Caki2 (cell line): ENCODE data around the gene FZD1. TPM values are rescaled to one million over a fixed set of nuclear protein-coding genes. Genes with fewer than 3 reads are reported as not detected.

Source experiments
- DNase-seq: peaks from one replicate; pipeline ENCODE4 v3.0.0-alpha.2; 2015; ENCODE audit warnings: low read depth
- in situ Hi-C: cut with HindIII; loops from 2 replicates; pipeline ENCODE4 v1.10.0; 2016; ENCODE audit warnings: low sequenced_read_pairs, low pct_unique_long_range_greater_than_20kb, mixed read lengths
- total RNA-seq: library from RNA; depleted of rRNA; stranded (reverse); fragments of >200 nt; shearing (Covaris generic); gene quantifications from 2 replicates; pipeline ENCODE4 v1.2.3, GENCODE V29; 2014; ENCODE audit warnings: low replicate concordance; rRNA removed

FZD1 gene
- total RNA-seq, result 5.2 and 5.6 TPM in 2 replicates

DNA sequence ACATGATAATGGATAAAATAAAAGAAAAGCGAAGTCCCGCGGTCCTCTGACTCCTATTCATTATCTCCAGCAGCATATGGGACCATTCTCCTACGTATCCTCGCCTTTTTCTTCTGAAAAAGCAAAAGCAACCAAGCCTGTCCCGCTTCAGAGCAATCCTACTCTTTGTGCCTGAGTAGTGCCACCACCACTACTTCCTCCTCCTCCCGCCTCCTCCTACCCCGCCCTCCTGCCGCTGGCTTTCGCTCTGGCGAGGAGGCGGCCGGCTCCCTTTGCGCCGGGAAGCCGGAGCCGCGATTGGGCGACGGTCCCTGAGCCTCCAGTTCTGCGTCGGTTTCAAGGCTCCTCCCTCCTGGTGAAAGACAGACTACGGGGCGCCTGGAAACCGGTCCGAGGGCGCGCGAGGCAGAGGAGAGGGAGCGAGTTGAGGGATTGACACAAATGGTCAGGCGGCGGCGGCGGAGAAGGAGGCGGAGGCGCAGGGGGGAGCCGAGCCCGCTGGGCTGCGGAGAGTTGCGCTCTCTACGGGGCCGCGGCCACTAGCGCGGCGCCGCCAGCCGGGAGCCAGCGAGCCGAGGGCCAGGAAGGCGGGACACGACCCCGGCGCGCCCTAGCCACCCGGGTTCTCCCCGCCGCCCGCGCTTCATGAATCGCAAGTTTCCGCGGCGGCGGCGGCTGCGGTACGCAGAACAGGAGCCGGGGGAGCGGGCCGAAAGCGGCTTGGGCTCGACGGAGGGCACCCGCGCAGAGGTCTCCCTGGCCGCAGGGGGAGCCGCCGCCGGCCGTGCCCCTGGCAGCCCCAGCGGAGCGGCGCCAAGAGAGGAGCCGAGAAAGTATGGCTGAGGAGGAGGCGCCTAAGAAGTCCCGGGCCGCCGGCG lies at the start of gene FZD1:
Gene FZD1, plus strand, starts transcription at position 388 of the 878 bp plus-strand sequence. Its CDS starts 448 bp downstream, at position 836.
- peak; percentile 99 for DNase-seq
- in situ Hi-C loops, result no loop called here

DNA sequence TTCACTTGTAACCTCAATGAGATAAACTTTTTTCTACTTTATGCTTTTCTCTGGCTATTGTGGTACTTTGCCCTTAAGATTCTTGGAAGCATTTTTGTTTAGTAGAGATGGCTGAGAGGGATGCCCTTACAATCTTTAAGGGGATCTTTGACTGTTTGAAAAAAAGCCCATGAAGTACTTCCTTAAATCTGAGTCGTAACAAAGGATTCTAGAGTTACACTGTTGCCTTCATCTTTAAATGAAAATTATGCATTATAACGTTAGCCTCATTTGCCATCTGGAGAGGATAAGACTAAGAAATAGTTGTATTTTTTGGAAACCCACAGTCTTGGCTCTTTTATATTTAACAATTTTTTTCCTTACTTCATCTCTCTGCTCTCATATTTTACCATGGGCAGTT lies 37.8 kb upstream of the FZD1 start:
- no peak for DNase-seq
- in situ Hi-C loops, result no loop called here

DNA sequence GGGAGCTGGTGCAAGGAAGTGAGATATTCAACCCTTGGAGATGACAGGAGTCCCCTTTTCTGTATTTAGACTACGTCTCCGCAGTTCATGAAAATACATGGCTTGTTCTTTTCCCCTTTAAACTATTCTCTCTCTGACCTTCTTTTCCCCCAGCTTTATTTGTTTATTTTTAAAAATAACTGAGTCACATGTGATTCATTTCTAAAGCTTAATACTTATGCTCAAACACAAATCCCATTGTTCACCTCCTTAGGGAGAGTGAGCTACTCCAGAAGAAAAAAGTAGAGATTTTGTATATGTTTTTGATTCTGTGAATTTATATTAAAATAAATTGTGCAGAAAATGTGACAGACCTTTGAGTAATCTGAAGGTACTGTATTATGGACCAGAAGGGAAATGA lies 35.9 kb upstream of the FZD1 start:
- in situ Hi-C loops, result no loop called here
- DNase-seq, result no peak

DNA sequence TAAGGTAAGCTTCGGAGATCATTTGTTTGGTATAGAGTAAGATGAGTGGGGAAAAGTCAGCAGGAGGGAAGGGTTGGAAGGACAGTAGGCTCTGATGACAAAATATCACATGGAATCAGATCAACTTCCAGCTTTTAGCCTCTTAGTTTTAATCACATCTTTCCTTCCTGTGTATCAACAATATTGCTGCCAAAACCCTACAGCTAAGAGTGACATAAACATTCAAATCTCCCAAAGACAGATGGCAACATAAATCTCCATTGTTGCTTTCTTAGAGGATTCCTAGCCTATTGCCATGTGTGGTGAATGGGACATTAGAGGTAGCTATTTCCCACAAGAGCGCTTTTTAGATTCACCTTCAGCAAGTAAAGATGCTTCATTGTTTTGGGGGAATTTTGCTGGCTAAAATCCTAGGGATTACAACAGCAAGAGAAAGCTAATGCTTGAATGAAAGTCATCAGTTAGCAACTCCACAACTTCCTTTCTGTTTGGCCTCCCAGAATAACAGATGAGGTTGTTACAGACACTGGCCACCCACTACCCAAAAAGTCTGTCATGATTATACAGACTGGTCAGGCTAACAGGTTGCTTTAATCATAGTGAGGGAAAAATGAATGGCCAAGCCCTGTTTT lies 35.2 kb upstream of the FZD1 start:
- no peak for DNase-seq
- in situ Hi-C loops, result no loop called here

DNA sequence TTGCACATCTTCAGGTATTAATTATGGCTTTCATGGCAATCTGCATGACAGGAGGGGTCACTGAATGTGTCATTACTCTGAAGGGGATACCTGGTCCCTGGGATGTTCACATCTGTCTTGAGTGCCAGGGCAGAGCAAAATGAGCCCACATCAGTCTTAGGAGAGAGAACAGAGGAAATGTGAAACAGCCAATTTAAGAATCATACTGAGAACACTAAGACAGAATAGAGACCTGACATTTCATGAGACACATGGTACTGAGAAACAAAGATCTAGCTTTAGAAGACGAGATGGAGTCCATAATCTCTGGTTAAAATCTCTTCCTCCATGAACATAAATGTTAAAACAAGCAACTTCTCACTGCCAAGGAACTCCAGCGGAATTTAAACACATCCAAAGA lies 34.1 kb upstream of the FZD1 start:
- DNase-seq, result no peak
- in situ Hi-C loops, result no loop called here

DNA sequence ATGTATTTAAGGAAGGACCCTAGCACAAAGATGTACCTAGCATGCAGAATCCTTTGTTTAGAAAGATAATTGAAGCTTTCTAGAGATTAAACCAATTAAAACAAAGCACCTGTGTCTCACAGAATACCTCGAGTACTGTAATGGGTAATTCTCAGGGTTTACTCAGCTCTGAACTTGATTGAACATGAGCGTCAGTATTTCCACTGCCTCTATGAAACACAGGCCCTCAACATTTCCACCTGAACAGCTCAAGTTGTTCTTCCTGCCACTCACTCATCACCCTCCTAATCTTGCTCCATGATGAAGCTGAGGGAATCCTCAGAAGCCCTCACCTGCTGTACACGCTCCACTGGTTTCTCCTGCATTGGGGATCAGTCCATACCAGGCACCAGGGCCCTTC lies 33.7 kb upstream of the FZD1 start:
- no peak for DNase-seq
- in situ Hi-C loops, result no loop called here

DNA sequence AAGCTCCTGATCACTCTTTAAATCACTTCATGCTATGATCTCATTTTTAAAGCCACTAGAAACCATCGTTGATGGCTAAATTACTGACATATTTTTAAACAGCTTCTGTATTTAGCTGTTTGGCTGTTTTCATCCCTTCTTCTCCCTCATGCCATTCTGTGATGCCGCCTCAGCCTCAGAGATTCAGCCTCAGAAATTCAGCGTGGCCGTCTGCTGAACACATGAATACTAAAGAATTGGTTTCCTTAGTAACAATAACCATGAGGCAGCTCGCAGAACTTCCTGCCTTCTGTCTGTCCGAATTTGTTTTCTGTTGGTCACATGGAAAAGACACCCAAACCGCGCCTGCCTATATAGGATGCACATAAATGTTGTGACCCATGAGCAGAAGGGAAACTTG lies 31.0 kb upstream of the FZD1 start:
- in situ Hi-C loops, result no loop called here
- DNase-seq, result no peak

DNA sequence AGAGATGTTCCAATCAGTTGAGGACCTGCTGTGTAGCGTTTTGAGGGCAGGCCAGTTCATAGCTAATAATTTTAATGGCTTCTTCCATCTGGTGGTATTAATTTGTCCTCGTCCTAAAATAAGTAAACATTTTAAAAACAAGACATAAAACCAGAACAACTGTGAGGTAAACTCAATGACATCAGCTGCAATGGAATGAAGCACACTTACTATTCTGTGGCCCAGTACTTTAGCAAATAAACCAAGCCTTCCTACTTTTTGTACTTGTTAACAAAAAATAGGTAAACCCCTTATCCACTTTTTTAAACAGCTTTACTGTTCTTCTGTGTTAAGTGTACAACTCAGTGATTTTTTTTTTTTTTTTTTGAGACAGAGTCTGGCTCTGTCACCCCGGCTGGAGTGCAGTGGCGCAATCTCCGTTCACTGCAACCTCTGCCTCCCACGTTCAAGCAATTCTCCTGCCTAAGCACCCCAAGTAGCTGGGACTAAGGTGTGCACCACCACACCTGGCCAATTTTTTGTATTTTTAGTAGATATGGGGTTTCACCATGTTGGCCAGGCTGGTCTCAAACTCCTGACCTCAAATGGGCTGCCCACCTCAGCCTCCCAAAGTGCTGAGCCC lies 28.9 kb upstream of the FZD1 start:
- no peak for DNase-seq
- in situ Hi-C loops, result no loop called here

DNA sequence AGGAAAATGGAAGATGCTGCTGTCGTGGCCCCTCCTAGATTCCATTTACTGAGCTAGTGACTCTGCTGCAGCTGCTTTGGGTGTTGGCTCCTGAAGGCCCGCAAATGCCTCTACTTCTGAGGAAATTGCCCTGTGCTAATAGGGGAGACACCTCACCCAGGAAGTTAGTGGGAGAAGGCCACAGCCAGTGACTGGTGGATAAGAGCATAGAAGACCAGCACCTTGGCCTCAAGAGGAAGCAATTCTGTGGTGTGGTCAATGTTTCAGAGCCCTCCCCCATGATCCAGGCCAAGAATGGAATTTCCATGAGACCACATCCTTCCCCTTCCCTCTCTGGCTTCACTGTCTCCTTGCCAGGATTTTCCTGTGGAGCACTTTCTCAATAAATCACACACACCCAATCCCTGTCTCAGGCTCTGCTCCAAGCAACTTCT lies 25.0 kb upstream of the FZD1 start:
- DNase-seq, result no peak
- in situ Hi-C loops, result no loop called here

DNA sequence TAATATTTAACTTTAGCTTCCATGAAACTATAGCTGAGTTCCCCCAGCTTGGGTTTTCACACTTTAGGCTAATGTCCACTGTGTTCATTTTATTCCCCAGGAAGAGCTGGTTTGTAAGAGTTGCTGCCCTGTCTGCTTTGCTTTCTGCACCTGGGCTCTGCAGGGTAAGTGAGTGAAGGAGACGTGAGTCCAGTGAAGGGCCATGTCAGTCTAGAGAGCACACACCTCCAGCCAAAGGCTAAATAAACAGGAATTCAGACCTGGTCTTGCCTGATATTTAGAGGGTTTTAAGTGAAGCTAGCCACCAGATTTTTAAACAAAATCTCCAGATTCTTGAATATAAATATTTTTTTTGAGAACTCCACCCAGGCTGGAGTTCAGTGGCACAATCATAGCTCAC lies 24.5 kb upstream of the FZD1 start:
- in situ Hi-C loops, result no loop called here
- DNase-seq, result no peak

DNA sequence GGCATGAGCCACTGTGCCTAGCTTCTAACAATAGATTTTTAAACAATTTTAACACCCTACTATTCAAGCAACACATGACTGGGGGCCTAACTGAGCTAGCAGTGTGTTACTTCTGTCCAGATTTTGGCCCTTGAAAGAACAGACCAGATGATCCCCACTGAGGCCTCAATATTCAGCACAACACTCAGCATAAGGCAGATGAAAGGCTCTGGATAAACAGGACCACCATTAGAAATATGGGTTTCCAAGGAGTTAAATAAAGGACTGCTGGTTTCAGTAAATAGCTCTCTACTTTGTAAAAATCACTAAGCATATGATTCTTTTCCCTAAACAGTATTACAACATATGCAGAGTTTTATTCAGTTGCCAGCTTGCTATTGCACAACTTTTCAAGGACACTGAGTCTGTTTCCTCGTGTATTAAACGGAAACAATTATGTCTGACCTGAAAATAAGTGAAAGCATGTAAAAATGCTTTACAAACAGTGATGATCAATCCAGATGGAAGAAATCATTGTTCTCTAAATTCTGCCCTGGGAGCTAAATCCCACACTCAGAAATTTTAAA lies 23.8 kb upstream of the FZD1 start:
- in situ Hi-C loops, result no loop called here
- no peak for DNase-seq

DNA sequence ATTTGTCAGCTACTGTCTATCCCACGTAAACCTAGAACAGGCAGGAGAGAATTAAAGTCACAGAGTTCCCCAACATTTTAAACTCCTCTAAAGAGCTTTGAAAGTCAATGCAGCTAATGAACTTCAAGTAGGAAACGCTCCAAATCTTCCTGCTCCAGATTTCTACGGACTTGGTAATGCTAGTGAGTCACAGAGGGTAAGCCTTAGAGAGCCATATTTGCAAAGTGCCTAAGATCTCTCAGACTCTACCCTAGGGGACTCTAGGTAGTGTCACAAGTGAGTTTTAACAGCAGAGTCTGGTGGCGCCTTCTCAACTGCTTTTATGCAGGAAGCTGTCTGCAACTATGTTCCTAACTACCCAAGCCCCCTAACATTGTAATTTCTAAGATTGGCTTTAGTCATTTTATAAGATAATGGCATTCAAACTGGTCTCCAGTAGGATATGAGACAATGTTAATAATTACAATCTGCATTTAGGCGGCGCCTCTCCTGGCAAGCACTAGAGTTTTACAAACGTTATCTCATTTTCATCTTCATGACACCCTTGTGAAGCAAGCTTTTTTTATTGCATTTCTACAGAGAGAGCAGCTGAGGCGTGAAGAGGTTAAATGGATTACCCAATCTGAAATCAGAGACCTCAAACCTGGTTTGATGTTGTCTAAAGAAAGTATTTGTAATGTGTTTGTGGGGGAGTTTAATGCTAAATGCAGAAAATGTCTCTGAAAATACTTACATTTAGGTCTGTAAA lies 22.0 kb upstream of the FZD1 start:
- peak; percentile 22 for DNase-seq
- in situ Hi-C loops, result no loop called here

DNA sequence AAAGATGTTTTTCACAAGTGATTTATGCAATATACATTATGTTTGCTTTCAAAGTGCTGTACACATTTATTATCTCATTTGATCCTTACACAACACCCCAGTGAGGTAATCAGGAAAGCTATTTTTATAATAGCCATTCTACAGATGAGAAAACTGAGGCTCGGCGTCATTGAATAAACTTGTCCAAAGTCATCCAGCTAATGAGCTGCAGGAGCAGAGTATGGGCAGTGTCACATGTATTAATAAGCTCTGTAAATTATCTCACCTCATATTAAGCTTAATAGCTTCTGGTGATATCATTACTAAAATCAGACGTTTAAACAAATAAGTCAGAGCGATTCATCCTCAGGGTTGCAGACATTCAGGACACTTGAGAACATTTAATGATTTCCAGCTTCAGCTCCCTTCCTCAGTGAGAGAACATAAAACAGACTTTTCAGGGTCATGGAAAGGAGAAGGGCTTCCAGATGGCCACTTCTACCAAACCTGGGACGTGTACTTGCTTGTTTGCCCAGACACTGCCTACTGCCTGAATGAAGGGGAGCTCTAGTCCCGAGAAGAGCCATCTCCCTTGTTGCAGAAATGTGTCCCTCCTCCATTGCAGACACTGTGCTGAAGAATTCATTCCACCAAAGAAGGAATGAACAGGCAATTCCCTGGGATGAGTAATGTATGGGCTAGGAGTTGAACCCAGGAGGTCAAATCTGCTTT lies 20.5 kb upstream of the FZD1 start:
- in situ Hi-C loops, result no loop called here
- DNase-seq, result no peak

DNA sequence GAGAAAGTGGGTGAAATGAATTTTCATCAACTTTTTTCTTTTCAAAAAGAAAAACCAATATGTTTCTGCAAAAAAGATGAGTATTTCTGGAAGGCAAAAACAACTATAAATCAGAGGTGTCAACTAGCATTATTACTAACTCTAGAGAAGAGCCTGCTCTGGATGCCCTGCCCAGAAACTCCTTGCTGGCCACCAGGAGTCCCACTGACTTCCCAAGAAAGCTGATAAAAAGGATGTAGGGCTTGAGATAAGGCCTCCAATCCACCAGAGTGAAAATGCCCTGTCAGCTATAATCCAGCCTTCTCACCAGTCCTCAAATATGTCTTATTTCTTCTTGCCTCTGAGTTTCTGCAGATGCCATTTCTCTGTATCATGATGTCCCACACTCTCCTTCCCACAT lies 16.7 kb upstream of the FZD1 start:
- in situ Hi-C loops, result no loop called here
- no peak for DNase-seq

DNA sequence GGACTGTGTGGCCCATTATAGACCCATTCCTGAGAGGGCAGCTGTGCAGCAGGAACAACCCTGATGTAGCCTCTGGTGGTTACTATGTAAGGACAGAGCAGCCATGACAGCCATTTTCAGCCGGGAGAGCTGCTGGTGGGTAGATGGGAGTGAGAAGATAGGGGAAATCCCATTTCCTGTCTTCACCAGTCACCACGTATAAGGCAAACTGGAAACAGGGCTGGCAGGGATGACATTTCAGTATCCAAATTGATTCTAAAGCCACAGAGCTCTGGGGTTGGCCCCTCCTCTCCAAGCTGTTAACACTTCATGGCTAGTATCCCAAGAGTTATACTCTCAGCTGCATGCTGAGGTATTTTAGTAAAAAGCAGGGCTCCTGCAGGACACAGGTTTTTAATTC lies 15.2 kb upstream of the FZD1 start:
- DNase-seq, result no peak
- in situ Hi-C loops, result no loop called here

DNA sequence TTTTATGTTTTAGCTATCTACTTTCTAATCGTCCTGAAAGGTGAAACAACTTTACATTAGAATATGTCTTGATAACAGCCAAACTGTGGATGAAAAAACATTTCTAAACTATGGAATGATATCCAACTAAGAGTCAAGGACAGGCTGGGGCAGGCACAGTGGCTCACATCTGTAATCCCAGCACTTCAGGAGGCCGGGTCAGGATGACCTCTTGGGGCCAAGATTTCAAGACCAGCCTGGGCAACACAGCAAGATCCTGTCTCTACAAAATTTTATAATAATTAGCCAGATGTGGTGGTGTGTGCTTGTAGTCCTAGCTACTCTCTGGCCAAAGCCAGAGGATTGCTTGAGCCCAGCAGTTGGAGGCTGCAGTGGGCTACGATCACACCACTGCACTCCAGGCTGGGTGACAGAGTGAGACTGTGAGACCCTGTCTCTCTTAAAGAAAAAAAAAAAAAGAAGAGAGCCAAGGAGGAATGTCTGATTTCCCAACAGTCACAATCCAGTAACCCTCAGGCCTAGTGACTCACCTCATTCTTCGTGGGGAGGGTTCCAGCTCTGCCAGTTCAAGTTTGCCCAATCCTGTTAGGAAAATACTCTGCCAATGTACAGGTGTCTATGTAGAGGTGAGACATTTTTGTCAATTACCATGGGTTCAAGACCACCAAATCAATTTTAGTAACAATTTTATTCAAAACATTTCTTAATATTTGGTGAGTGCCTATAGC lies 14.6 kb upstream of the FZD1 start:
- DNase-seq, result peak; percentile 29
- in situ Hi-C loops, result no loop called here

DNA sequence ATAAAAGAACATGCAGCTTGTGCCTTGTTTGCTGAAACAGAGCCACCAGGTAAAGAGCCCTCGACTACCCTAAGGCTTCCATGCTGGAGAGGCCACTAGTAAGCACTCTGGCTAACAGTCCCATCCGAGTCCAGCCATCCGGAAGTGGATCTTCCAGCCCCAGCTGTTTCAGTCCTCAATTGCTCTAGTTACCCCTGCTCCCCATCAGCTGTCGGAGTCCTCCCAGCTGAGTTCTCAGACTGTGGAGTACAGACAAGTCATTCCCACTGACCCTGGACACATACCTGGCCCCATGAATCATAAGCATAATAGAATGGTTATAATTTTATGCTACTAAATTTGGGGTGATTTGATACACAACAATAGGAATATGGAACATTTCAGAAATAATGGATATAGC lies 13.5 kb upstream of the FZD1 start:
- in situ Hi-C loops, result no loop called here
- DNase-seq, result no peak
